ENCODE measurements around the gene FLT4.

Gene FLT4

DNA sequence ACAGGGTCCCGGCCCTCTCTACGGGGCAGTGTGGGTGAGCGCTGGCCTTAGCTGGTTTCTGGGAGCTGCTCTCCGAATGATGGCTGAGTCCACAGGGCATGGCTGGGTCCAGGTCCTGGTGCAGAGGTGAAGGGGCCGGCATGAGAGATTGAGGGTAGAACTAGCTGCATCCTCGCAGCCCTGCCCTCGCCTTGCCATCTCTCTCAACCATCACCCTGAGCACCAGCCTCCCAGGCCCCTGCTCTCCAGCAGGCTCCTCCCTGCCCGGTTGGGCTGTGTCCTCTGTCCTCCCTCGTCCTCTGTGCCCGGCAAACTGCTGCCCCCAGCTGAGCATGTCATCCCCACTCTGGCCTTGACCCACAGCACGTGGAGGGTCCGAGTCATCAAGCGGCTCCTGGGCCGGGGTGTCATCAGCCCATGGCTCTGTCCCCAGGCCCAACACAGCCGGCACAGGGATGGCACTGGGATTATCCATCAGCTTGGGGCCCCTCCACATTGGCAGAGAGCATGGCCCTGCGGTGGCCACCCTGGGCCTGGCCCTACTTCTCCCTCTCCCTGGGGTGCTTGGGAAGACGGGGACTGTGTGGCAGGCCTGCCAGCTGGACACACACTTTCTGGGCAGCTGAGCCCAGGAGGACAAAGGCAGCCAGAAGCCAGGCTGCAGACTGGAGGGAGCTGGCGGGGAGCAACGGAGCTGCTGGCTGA is 8.4 kb downstream of the FLT4 start:
- no peak for DNase-seq

DNA sequence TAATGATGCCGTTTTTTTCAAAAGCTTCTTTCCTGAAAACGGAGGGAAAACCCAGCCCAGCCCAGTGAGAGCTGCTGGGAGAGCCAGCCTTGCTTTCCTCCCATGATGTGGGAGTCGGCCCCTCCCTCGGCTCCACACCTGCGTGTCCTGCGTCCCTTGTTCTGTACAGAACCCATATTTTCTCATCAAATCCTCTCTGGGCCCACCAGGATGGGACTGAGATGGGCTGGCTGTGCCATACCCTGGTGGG is 8.9 kb downstream of the FLT4 start:
- DNase-seq, result no peak

- no peak for DNase-seq
These were observed 9.4 kb downstream of the FLT4 start for GRCh38 chr5:180639741-180640610.

- DNase-seq, result no peak
These were observed 10.1 kb downstream of the FLT4 start for GRCh38 chr5:180639287-180639686.

DNA sequence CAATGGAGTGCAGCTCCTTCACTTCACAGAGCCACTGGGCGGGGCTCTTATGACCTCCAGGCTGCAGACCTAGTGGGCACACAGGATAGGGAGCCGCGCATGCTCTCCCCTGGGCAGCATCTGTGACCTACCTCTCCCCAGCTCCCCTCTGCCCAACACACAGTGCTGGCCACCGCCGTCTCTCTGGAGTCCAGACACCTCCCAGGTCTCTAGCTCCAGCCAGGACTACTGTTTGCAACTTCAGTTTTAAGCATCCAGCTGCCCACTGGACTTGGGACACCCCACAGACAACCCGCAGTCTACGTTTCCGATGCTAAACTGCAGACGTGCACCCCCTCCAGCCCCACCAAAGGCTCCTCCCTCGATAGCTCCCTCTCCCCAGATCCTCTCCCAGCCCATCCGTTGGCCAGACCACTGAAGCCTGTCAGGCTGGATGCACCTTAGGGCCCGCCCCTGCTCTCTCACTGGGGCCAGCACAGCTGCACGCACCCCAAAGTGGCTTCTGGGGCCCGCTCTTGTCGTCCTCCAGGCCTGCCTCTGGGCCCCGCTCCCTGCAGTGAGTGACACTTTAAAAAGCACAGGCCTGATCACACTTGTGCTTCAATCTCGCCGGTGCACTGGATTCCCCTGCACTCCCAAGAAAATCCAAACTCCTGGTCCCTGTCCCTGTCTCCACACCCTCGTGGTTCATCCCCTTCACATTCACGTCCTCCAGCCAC is 11.3 kb downstream of the FLT4 start:
- DNase-seq, result no peak

DNA sequence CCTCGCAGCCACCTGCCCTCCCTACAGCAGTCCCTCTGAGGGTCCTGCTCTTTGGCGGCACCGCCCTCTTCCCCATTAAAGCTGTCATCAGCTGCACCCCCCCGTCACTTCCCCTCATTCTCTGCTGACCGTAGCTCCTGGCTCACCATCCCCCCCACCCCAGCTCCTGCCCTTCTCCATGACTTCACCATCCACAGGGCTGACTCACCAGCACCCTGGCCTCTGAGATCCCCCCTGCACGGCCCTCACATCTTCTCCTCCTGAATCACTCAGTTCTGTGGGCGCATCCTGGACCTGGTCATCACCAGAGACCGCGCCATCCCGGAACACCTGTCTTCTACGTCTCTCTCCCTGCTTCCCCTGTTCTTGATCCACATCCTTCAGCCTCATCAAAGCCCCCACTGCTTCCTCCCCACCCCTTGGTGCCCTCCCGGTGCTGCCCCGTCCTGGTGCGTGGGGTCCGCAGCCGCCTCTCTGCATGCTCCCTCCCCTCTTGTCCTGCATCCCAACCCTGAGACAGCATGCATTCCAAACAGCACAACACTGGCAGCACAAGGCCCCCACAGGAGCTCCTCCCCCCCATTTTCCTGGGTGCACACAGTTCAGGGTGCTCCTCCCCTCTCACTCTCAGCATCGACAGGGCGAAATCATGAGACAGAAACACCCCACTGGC is 12.9 kb downstream of the FLT4 start:
- DNase-seq, result no peak

DNA sequence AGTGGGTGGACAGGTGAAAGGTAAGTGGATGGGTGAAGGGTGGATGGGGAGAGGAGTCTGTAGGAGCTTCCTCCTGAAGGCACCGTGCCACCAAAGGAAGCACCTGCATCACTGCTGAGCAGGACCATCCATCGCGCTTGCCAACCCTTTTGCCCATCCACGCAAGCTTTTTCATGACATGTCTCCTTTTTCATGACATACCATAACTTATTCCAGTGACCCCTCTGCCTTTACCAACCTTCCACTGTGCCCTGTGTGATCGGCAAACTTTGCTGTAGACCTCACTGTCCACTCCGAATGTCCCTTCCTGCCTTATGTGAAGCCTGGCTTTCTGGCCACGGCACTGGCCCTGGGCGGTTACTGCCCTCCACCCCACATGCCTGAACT is 13.4 kb downstream of the FLT4 start:
- no peak for DNase-seq

GRCh38 chr5:180633283-180634177 is 15.9 kb downstream of the FLT4 start:
- no peak for DNase-seq

DNA sequence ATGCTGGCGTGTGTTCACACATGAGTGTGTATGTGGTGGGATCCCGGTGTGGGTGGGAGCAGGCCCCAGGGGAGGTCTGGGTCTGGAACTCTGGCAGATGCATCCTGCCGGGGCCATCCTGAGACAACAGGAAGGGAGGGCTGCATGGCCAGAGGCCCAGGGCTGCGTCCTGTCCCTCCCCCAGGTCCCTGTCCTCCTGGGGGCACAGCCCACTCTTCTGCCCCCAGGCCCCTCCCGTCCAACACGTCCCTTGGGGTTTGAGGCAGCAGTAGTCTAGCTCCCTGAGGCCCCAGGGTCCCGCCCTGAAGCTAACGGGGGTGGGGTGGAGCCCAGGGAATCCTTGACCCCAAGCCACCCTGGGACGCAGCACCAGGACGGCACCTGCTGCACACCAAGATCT is 16.6 kb downstream of the FLT4 start:
- no peak for DNase-seq

DNA sequence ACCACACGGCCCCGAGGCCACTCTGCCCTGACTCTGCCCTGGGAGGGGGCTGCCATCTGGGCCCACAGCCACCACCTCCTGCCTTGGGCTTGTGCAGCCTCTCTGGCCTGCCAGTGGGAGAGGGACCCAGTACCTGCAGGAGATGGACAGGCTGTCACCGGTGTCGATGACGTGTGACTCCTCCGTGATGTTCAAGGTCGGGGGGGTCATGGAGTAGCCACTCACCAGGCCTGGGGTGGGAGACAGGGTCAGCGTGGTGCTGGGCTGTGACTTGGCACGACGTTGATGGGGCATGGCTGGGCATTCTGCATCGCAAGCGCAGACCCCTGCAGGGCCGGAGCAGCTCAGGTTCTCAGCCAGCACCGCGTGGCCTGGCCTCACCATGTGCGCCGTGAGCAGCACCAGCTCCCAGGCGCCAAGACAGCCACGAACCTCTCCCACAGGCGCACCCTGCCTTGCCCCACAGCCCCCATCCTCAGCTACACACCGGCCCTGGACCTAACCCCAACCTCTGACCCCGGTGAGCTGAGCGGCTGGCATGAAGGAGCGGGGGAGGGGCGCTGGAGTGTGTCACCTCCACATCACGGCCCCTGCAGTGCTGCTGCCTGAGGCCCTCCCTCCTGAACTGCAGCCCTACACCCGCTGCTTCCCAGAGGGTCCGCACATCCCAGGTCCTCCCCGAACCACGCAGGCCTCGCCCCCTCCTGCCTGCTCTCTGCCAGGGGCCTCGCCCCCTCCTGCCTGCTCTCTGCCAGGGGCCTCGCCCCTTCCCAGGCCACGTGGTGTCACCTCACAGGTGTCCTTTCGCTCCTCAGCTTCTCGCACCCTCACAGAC is 17.6 kb downstream of the FLT4 start:
- no peak for DNase-seq

- DNase-seq, result no peak
These were observed 19.0 kb downstream of the FLT4 start for GRCh38 chr5:180630426-180630825.

DNA sequence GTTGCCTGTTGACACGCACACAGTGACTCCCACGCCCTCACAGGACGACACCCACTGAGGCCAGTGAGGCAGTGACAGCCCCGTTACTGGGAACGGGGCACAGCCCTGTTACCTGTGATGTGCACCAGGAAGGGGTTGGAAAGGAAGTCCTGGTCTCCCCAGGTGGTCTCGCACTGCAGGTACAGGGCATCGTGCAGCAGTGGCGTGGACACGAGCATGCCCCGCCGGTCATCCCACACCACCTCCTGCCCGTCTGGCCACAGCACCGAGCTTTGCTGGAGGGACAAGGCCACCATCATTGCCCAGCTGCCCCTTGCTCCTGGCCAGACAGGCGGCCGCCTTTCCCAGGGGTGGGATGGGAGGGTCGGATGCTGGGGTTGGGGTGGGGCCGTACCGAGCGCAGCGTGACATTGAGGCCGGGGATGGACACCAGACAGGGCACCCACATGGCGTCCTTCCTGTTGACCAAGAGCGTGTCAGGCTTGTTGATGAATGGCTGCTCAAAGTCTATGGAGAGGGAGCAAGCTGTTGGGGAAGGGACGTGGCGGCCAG is 19.5 kb downstream of the FLT4 start:
- DNase-seq, result no peak

DNA sequence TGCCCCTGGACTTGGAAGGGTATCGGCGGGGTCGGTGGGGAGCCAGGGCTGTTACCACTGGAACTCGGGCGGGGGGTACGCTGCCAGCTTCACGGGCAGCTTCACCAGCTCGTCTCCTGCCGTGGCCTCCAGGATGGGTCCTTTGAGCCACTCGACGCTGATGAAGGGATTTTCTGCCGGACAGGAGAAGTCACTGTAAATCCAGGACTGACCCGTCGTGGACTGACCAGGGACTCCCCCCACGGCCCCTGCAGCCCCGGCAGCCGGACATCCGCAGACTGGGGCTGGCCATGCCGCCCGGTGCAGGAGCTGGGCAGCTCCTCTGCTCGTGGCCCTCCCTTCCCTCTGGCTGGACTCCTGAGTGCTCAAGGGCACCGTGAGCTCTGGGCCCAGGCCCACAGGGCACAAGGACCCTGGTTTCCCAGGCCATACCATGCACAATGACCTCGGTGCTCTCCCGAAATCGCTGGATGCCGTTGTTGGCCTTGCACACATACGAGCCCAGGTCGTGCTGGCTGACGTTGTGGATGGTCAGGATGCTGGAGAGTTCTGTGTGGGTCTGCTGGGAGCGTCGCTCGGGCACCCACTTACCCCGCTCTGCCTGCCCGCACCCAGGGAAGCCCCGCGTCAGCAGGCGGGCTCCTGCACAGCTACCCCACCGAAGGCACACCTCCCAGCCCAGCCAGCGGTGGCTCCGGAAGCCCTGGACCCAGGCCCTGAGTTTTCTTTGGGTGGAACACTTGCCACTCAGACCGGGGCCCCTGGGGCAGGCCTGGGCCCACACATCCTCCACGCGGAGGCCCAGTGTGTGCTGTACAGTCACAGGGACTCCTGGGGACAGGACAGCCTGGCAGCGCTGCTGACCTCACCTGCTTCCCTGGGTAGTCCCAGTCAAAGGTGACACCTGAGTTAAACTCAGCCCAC is 20.3 kb downstream of the FLT4 start:
- DNase-seq, result no peak

GRCh38 chr5:180628211-180628610 is 21.2 kb downstream of the FLT4 start:
- no peak for DNase-seq

DNA sequence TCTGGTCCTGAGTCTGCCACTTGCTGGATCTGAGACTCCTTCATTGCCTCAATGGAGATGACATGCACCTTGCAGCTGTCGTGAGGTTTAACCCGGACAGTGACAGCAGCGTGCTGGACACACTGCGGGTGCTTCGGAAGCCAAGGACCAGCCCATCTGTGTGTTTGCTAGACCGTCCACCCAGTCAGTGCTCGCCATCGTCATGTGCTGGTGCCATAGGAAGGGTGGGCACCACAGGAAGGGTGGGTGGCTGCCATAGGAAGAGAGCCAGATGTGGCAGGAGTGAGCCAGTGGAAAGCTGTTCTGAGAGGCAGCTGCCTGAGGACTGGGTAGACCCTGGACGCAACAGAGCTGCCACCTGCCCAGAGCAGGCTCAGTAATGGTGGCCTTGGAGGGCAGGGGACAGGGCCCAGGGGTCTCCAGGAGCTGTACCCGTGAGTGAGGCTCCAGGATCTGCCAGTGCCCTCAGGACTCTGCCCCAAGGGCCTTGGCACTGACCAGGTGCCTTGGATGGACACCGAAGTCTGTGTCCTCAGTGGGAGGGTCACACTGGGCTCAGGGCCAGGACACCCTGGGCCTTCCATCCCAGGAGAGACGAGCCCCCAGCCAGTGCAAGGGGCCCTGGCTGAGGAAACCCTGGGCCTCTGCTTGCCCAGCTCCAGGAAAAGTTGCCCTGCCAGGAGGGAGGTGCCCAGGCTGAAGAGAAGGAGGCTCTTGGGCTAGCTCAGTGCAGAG is 21.8 kb downstream of the FLT4 start:
- no peak for DNase-seq

DNA sequence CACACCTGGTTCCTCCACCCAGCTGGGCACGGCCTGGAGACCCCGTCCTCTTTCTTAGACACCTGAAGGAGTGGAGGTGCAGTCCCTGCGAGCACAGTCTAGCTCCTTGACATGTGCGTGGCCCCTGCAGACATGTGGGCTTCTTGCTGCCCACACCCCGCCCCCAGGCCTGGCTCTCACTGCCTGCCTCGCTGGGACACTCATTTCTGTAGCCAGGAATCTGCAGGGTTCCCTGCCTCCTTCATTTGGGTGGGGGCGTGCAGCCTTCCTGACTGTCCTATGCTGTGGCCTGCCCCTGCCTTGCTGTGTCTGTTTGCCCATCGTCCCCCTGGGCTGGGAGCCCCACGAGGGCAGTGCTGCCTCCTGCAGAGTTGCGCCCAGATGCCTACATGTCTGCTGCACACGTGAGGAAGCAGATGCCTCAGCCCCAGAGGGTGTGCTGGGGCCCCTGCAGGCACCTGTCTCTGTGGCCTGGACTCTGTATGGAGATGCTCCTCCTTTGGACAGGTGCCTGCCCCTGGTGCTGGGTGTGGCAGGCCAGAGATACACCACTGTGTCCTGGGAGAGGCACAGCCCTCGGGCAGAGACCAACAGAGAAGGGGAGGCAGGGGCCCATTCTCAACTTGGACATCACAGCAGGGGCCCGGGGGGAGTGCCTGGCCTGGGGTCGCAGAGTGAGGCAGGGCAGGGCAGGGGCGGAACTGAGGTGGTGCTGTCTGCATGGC is 22.6 kb downstream of the FLT4 start:
- DNase-seq, result no peak

DNA sequence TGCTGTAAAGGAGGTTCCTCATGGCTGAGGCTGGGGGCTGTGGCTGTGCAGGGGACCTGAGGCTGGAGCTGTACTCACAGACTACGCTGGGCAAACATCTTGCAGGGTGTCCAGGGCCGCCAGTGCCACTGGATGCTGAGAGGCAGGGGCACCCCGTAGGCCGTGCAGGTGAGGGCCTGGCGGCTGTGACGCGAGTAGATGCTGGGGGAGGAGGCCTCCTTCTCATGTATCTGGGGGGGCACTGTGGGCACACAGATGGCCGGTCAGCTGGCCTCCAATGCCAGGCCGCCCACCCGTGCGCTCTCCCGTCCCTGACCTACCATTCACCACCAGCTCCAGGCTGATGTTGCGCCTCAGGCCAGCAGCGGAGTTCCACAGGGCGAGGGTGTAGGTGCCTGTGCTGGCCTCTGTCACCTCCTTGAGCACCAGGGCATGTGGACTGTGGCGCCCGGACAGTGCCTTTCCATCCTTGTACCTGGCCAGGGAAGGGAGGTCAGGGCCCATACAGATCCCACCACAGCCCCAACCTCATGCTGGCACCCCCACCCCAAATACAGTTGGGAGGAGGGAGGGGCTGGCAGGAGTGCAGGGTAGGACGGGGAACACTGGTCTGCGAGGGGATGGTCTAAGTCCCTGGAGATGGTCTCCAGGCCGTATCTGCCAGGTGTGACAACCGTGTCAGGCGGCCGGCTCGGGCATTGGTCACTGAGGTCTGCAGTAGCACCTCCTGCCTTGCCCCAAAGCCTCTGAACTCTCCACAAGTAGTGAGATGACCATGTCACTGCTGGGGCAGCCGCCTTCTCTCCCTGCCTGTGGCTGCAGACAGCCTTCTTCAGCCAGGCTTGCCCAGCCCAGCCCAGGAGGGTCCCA is 23.4 kb downstream of the FLT4 start:
- no peak for DNase-seq
